Body of pancreas (tissue), 4 donors: ENCODE results near the gene SCN9A.

ENCODE experiments used
- CTCF ChIP-seq, 7 experiments: fragments of 450-650 bp in 4 of 7; fragments of 200-600 bp in 3 of 7; sonication (generic) in 3 of 7; IDR thresholded peaks; one replicate each; pipeline ENCODE4 v1.5.1; 2016 to 2019; ENCODE audit warnings: antibody characterized with exemption in 7 of 7
- POLR2A ChIP-seq, 3 donors: fragments of 450-650 bp; IDR thresholded peaks; one replicate each; pipeline ENCODE4 v1.6.1; 2016; ENCODE audit warnings: antibody characterized with exemption in 3 of 3, mild to moderate bottlenecking in 2 of 3

- TF ChIP-seq CTCF (IDR thresholded peaks at IDR 0.05) (no peak), POLR2A (IDR thresholded peaks at IDR 0.05) (no peak)
Measured at GRCh38 chr2:166357068-166357949, 18.4 kb downstream of the SCN9A start.
